HG03097 (cell line): ENCODE results near the gene RFTN1.

Source experiments
- ATAC-seq: cut with Tn5 transposase; IDR thresholded peaks from one replicate; pipeline ENCODE4 v1.9.1; 2021; ENCODE audit not compliant: unreplicated experiment, low FRiP score

The RFTN1 gene

DNA sequence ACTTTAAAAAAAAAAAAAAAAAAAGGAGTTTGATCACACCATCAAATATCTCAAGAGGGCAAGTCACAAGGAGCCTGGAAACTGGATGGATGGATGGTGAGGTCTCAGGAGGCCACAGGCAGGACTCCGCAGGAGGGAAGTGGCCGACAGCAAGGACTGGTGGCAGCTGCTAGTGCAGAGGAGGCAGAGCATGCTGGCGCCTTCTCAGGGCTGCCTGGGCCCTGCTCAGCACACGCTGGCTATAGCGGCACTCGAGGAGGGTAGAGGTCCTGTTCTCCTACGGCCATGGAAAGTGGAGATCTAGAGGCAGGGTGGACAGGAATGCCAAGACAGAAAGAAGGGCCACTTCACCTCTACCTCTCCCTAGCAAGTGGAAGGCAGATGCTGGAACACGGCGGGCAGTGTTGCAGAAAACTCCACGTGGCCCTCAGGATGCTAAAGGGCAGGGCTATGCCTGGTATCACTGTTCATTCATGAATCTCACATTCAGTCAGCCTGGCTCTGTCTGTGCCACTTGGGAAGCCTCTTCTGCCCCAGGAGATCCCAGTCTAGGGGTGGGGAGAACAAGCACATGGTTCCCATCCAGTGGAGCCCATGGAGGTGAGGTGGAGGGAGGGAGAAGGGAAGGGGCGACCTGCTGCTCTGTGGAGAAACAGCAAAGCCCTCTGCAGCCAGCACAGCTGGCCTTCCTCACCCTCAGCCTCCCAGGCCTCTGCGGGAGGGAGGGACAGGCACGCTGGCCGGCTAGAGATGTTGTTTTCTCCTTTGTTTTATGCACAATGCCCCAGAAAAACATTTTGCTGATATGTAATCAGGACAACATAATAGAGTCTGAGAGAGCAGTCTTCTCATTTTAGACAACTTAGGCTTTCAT is 177.5 kb downstream of the RFTN1 start:
- no peak for ATAC-seq

DNA sequence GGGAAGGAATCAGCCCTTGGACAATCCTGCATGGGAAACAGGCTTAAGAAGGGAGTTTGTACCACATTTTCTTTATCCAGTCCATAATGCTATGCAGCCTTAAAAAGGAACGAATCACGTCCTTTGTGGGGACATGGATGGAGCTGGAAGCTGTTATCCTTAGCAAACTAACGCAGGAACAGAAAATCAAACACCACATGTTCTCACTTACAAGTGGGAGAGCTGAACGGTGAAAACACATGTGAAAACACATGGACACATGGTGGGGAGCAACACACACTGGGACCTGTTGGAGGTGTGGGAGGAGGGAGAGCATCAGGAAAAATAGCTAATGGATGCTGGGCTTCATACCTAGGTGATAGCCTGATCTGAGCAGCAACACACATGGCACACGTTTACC is 178.2 kb downstream of the RFTN1 start:
- no peak for ATAC-seq

DNA sequence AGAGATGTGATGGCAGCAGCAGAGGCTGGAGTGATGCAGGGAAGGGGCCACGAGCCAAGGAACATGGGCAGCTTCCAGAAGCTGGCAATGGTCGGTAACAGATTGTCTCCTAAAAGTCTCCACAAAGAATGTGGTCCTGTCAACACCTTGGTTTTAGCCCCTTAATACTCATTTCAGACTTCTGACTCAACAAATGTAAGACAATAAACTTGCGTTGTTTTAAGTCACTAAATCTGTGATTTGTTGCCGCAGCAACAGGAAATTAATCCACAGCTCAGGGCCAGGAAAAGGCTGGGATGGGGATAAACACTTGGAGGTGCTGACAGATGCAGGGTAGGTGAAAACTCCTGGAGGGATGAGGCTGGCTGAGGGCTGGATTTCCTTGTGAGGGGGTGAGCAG is 178.6 kb downstream of the RFTN1 start:
- ATAC-seq, result no peak

DNA sequence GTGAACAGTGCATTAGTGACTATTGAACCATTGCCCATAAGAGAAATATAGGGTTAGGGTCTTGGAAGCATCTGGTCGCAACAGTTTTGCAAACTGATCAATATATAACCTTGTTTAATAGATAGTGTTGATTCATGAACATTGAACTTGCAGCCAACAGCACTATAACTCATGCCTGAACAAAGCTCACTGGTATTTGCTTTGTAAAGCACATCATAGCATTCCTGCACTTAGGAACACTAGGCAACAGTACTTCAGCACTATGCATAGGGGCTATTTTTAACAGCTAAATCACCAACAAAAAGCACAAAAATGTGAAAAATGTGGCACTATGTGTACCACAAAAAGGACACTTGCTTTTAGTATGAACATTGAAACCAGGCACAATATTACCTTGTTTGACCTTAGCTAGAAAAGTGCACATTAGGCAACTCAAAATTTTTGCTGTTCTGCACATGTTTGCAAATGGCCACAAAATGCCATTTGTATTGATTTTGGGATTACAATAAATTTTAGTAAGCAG is 180.5 kb downstream of the RFTN1 start:
- no peak for ATAC-seq

DNA sequence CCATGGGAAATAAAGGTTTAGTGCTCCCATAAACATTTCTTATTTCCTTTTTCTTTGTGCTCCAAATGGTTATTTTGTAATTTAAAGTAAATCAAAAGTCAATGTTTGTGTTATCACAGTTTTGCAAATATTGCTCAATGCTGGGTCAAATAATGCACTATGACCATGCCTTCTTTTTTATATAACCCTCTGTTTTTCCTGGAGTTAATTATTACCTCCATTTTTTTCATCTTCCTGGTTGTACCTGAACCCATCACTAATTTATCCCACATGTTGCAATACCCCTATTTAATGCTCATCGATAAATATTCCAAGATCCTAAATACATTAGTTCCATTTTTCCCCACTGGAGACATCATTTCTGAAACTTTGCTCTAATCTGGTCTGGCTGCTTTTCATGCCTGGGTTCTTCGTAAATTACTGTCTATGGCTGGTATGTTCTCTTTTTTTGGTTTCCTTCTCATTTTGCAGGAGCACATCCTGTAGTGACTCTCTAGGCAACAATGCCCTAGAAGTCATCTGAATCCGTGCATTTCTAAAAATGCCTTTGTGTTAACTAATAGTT is 182.1 kb downstream of the RFTN1 start:
- ATAC-seq, result no peak

DNA sequence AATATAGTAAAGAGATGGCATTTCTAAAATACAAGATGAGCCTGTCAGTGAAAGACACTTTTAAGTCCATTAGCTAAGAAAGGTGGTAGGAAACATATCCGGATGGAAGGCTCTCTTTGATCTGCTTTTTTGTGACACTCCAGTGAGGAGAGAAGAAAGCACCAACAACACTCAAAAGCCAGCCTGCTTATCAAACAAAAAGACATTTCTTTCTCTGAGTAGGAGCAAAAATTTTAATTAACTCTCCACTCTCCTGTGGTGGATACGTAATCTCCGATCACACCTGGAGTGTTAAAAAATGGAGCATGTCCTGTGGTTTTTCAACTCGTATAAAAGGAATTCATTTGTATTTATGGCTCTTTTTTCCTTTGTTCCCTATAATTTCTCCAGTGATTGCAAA is 183.1 kb downstream of the RFTN1 start:
- ATAC-seq, result no peak

DNA sequence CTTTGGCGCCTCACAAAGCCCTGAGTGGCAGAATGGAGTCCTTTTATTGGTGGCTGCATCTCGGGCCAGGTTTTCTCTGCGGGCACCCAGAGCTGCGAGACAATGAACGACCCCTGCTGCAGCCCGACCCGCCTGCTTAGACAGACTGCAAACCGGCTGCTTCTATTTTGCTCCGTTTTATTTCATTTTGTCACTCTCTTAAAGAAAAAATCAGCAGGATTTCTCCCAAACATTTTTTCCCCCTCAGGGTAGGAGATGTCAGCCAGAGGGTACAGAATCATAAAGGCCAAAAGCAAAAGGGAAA is 183.7 kb downstream of the RFTN1 start:
- no peak for ATAC-seq

DNA sequence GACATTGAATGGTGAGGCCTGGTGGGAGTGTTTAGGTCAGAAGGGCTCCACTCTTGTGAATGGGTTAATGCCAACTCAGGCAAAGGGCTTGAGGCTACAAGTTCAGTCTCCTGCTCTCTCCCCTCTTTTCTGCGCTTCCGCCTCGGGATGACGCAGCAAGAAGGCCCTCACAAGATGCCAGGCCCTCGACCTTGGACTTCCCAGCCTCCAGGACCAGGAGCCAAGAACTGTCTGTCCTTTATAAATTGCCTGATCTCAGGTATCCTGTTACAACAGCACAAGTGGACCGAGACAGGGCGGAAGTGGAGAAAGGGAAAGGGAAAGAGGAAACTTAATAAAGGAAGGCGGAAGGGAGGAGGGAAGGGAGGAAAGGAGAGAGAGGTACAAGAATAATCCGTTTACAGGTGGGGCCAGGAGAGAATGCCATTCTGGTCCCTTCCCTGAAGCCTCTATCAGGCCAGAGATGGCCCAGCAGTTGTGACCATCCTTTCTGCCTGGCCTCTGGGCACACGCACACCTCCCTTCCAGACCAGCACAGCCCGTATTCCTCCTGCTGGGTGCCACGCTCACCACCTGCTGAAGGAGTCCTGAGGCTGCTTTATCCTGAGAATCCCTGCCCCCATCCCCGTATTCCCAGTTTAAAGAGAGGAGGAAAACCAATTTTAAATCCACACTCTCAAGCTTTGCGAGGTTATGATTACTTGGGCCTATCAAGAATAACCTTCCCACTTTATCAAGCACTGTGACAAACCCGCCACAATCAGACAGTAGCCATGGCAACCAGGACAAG is 184.3 kb downstream of the RFTN1 start:
- no peak for ATAC-seq

DNA sequence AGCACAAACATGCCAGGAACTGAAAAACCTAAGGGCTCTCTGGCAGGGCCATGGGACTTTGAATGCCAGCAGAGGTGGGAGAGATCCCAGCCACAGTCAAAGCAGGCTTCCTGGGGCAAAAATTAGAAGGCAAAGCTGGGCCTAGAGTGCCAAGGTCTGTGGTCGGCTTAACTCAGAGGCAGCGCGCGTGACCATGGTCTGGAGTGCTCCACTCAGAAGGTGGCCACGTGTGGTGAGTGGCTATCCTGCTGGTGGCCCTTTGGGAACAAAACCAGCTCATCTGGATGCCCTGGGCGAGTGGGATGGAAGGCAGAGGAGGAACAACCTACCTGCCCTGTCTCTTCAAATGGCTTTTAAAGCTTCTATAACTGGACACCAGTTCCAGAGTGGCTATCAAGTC is 185.4 kb downstream of the RFTN1 start:
- ATAC-seq, result no peak

DNA sequence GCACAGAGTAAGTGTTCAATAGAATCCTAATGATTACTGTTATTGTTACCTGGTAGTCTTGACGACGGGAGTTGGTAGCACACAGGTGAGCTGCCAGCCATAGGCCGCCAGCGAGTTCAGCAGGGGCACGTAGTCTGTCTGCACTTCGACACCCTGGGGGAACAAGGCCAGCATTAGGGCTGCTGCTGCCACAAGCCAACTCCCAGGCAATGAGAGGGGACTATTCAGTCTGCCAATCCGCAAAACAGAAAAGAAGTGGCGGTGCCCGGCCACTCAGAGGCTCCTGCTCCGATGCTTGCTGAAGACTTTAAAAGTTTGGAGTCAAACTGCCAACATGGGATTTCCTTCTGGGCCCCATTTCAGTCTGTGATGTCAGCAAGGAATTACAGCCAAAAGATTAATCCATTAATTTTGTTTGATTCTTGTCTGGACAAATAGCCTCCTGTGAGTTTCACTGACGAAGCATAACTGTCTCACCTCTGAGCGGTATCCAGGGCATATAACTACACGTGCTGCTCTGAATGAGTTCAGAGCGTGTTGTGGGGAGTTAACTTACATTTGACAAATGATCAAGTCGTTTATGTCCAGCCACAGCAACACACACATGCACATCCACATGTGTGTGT is 186.7 kb downstream of the RFTN1 start:
- ATAC-seq, result no peak

DNA sequence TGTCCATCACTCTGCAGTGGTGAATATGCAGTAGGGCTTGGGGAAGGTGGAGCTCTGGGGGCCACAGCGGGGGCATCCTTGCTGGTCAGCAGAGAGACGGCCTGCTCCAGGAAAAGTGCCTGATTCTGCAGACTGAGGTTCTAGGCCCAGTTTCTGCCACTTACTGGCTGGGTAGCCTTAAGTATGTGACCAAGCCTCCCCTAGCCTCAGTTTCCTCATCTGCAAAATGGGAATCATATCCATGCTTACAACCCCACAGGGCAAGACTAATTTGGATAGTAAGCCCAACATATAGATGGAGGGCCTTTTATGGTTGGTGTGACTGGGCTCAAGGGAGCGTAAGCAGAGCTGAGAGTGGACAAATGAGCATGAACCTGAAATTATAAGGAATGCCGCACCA is 187.6 kb downstream of the RFTN1 start:
- ATAC-seq, result no peak

DNA sequence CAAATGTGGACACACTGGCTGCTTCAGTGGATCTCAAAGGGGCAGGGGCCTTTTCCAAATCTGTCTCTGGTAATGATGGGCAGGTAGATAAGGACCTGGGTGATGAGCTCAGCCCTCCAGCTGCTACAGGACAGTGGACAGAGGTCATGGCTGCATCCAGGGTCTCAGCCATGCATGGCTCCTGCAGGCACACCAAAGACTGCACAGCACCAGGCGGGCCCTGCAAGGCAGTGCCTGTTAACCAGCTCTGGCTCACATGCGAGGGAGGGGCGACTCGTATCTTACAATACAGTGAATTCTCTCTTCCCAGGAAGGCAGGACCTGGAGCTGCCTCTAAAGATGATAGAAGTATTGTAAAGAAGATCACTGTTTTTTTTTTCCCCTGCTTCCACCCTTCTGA is 189.8 kb downstream of the RFTN1 start:
- ATAC-seq, result no peak

DNA sequence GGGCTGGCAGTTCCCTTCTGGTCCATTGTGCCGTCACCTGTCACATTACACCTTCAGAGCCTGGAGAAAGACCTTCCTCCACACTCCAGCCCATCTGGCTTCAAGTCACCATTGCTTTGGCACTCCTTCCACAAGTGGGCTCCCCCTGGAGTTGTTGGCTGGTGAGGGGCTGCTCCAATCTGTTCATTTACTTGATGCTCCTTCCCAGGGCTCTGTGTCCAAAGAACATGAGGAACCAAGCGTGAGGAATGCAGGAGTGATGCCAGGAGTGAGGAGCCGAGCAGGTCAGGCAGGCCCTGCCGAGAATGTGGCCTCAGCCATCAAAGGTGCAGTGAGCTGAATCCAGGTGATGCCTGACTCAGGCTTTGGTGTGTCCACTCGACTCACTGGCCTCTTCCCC is 191.3 kb downstream of the RFTN1 start:
- no peak for ATAC-seq

DNA sequence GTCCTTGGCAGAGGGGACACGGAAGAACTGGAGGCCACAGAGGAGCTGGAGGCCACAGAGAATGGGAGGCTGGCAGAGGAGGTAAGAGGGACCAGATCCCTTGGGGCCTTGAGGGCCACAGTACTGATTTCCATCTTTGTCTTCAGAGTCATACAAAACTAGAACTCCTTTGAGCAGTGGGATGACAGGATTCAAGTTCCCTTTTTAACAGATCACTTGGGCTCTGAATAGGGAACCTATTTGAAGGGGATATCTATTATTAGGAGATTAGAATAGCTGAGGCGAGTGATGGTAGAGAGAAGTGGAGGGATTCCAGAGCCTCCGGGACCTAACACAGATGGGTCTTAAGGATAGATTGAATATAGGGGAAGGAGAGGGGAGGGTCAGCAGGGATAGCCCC is 192.8 kb downstream of the RFTN1 start:
- no peak for ATAC-seq

DNA sequence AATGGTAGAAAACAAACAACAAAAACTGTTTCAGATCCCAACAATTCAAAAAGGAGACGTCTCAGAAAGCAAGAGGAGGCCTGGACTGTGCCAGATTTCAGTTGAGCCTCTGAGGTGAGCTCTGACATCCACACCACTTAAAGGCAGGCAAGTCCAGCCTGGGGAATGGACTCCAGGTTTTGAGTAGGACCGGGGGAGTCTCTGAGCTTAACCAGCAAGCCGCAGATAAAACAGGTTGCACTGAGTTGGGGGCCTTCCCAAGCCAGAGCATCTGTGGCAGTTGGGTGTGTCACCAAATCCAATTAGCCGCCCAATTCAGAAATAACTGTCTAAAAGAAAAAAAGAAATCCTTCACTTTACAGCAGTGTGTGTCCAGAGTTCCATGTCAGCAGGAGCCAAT is 193.8 kb downstream of the RFTN1 start:
- ATAC-seq, result no peak

DNA sequence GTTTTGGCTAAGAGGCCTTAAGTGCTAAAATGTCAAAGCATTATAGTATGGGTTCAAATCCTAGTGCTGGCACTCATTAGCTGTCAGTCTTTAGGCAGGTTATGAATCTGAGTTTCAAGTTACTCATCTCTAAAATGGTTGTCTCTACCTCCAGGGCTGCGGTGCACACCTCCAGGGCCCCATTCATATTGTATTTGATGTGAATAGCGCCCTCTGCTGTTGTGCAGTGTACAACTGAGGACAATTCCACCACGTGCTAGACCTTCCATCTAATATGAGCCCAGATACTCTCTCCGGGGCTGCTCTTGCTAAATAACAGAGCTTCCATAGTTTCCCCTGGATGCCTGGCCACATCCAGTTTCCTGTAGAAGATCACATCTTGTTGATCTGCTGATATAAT is 194.2 kb downstream of the RFTN1 start:
- no peak for ATAC-seq

DNA sequence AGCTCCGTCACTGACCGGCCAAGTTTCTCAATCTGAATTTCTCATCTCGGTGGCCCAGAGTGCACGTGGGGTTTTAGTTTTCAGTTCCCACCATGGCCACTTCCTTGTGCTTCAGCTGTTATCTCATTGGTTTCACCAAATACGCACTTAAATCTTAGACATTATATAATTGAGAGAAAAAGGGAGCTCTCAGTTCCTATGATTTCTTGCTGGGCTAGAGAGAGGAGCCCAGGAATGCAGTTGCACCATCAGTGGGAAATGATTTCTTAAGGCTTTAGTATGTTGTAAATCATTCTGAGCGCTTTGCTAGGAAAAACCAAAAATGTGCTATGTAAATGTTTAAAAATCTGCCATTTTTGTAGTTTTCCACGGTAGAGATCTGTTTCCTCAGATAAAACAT is 195.3 kb downstream of the RFTN1 start:
- no peak for ATAC-seq

DNA sequence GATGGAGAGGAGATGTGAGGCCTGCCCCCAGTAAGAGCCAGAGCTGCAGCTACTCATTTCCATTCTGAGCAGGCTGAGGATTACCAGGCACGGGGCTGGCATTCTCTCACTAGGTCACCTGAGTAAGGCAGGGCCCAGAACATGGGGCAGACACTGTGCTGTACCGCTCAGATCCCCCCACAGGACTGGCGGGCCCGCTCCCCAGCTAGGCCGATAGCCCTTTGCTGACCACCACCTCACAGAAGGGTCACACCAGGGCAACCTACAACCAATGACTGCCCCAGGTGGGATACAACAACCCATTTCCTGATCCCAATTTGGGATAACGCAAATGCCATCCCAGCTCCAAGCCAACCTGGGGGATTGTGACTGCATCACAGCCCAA is 195.9 kb downstream of the RFTN1 start:
- no peak for ATAC-seq

DNA sequence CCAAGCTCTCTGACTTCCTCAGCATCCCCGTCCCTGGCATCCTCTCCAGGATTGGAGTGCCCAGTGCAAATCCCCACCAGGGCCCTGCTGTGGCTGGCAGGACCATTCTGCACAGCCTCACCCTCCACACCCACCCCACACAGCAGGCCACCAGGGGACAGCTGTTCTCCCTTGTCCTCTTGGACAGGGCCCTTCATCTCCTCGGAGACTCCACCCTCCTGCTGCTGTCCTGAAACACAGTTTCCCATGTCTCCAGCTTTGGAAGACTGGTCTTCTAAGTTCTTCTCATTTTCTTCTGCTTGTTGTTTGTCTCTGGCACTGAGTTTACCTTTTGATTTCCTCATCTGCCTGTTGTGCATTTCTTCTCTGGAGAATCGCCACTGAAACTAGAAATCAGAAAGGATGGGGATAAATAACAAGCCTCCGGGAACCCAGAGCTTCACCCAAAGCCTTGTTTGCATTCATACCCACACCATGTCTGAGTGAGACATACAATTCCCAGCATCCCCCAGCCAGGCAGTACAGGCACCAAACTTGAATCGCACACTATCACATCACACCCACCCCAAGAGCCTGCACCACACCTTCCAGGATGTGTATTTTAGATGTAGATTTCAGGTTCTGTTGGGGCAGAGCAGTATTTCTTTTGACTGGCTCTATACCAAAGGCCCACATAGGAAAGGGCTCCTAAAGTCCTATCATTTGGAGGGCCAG is 196.5 kb downstream of the RFTN1 start:
- no peak for ATAC-seq

DNA sequence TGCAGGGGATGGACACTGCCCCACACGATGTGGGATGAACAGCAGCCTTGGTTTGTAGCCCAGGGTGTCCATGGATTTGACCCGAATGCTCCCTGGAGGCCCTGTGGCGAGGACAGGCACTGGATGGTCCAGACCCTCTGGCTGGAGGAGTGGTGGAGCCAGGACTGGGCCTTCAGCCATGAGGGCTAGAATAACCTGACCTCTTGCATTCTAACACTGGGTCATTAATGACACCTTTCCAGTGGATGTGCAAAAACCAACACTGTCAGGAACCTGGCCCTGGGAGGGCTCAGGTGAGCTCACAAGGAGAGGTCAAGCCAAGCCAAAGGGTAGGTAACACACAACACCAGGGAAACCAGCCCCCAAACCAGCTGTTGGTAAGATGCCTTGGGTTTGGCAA is 197.1 kb downstream of the RFTN1 start:
- no peak for ATAC-seq

DNA sequence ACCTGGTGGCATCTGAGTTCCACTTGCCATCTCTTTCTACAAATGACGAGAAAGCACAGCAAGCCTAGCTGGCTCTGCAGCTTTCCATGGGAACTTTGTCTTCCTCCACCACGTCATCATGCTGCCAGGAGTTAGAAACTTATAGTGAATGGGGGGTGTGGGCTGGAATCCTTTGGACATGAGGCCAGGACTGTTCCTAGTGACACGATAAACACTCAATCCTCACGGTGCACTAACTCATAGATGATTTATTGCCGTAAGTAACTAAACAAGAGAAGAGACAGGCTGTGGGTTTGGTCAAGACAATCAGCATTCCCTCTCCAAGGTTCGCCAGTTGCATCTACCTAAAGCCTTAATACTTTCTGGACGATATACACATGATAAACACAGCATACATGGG is 197.9 kb downstream of the RFTN1 start:
- ATAC-seq, result no peak
